Measurements from ENCODE around the gene TM4SF4.
"Not testable (repeated sequence)": the region's sequence is repeated elsewhere in the genome, so short reads cannot be mapped to it uniquely, and the experiment has no call there.

DNA sequence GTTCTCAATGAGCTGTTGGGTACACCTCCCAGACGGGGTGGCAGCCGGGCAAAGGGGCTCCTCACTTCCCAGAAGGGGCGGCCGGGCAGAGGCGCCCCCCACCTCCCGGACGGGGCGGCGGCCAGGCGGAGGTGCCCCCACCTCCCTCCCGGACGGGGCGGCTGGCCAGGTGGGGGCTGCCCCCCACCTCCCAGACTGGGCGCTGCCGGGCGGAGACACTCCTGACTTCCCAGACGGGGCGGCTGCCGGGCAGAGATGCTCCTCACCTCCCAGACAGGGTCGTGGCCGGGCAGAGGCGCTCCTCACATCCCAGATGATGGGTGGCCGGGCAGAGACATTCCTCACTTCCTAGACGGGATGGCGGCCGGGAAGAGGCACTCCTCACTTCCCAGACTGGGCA is 29.6 kb upstream of the TM4SF4 start:
- TF ChIP-seq, protein P1, sequence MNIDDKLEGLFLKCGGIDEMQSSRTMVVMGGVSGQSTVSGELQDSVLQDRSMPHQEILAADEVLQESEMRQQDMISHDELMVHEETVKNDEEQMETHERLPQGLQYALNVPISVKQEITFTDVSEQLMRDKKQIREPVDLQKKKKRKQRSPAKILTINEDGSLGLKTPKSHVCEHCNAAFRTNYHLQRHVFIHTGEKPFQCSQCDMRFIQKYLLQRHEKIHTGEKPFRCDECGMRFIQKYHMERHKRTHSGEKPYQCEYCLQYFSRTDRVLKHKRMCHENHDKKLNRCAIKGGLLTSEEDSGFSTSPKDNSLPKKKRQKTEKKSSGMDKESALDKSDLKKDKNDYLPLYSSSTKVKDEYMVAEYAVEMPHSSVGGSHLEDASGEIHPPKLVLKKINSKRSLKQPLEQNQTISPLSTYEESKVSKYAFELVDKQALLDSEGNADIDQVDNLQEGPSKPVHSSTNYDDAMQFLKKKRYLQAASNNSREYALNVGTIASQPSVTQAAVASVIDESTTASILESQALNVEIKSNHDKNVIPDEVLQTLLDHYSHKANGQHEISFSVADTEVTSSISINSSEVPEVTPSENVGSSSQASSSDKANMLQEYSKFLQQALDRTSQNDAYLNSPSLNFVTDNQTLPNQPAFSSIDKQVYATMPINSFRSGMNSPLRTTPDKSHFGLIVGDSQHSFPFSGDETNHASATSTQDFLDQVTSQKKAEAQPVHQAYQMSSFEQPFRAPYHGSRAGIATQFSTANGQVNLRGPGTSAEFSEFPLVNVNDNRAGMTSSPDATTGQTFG (tag by site-specific recombination; IDR thresholded peaks at IDR 0.05; ENCODE audit: borderline replicate concordance): not testable (repeated sequence)
- TF ChIP-seq, protein P2, sequence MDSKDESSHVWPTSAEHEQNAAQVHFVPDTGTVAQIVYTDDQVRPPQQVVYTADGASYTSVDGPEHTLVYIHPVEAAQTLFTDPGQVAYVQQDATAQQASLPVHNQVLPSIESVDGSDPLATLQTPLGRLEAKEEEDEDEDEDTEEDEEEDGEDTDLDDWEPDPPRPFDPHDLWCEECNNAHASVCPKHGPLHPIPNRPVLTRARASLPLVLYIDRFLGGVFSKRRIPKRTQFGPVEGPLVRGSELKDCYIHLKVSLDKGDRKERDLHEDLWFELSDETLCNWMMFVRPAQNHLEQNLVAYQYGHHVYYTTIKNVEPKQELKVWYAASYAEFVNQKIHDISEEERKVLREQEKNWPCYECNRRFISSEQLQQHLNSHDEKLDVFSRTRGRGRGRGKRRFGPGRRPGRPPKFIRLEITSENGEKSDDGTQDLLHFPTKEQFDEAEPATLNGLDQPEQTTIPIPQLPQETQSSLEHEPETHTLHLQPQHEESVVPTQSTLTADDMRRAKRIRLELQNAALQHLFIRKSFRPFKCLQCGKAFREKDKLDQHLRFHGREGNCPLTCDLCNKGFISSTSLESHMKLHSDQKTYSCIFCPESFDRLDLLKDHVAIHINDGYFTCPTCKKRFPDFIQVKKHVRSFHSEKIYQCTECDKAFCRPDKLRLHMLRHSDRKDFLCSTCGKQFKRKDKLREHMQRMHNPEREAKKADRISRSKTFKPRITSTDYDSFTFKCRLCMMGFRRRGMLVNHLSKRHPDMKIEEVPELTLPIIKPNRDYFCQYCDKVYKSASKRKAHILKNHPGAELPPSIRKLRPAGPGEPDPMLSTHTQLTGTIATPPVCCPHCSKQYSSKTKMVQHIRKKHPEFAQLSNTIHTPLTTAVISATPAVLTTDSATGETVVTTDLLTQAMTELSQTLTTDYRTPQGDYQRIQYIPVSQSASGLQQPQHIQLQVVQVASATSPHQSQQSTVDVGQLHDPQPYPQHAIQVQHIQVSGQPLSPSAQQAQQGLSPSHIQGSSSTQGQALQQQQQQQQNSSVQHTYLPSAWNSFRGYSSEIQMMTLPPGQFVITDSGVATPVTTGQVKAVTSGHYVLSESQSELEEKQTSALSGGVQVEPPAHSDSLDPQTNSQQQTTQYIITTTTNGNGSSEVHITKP (tag by site-specific recombination; IDR thresholded peaks at IDR 0.05): not testable (repeated sequence)
- TF ChIP-seq ZNF324 (tag by site-specific recombination; IDR thresholded peaks at IDR 0.05); SP2 (tag by site-specific recombination; IDR thresholded peaks at IDR 0.05); ZNF292 (tag by site-specific recombination; IDR thresholded peaks at IDR 0.05; ENCODE audit: borderline replicate concordance, low read depth): not testable (repeated sequence)
- TF ChIP-seq, protein P3, sequence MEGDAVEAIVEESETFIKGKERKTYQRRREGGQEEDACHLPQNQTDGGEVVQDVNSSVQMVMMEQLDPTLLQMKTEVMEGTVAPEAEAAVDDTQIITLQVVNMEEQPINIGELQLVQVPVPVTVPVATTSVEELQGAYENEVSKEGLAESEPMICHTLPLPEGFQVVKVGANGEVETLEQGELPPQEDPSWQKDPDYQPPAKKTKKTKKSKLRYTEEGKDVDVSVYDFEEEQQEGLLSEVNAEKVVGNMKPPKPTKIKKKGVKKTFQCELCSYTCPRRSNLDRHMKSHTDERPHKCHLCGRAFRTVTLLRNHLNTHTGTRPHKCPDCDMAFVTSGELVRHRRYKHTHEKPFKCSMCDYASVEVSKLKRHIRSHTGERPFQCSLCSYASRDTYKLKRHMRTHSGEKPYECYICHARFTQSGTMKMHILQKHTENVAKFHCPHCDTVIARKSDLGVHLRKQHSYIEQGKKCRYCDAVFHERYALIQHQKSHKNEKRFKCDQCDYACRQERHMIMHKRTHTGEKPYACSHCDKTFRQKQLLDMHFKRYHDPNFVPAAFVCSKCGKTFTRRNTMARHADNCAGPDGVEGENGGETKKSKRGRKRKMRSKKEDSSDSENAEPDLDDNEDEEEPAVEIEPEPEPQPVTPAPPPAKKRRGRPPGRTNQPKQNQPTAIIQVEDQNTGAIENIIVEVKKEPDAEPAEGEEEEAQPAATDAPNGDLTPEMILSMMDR (tag by site-specific recombination; IDR thresholded peaks at IDR 0.05): not testable (repeated sequence)
- TF ChIP-seq, protein P4, sequence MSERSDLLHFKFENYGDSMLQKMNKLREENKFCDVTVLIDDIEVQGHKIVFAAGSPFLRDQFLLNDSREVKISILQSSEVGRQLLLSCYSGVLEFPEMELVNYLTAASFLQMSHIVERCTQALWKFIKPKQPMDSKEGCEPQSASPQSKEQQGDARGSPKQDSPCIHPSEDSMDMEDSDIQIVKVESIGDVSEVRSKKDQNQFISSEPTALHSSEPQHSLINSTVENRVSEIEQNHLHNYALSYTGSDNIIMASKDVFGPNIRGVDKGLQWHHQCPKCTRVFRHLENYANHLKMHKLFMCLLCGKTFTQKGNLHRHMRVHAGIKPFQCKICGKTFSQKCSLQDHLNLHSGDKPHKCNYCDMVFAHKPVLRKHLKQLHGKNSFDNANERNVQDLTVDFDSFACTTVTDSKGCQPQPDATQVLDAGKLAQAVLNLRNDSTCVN (tag by site-specific recombination; optimal IDR thresholded peaks at IDR 0.05): not testable (repeated sequence)
- TF ChIP-seq, protein P5, sequence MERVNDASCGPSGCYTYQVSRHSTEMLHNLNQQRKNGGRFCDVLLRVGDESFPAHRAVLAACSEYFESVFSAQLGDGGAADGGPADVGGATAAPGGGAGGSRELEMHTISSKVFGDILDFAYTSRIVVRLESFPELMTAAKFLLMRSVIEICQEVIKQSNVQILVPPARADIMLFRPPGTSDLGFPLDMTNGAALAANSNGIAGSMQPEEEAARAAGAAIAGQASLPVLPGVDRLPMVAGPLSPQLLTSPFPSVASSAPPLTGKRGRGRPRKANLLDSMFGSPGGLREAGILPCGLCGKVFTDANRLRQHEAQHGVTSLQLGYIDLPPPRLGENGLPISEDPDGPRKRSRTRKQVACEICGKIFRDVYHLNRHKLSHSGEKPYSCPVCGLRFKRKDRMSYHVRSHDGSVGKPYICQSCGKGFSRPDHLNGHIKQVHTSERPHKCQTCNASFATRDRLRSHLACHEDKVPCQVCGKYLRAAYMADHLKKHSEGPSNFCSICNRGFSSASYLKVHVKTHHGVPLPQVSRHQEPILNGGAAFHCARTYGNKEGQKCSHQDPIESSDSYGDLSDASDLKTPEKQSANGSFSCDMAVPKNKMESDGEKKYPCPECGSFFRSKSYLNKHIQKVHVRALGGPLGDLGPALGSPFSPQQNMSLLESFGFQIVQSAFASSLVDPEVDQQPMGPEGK (tag by site-specific recombination; IDR thresholded peaks at IDR 0.05): not testable (repeated sequence)
- TF ChIP-seq, protein P6, sequence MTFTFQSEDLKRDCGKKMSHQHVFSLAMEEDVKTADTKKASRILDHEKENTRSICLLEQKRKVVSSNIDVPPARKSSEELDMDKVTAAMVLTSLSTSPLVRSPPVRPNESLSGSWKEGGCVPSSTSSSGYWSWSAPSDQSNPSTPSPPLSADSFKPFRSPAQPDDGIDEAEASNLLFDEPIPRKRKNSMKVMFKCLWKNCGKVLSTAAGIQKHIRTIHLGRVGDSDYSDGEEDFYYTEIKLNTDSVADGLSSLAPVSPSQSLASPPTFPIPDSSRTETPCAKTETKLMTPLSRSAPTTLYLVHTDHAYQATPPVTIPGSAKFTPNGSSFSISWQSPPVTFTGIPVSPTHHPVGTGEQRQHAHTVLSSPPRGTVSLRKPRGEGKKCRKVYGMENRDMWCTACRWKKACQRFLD (tag by site-specific recombination; IDR thresholded peaks at IDR 0.05): not testable (repeated sequence)
- TF ChIP-seq, protein P7, sequence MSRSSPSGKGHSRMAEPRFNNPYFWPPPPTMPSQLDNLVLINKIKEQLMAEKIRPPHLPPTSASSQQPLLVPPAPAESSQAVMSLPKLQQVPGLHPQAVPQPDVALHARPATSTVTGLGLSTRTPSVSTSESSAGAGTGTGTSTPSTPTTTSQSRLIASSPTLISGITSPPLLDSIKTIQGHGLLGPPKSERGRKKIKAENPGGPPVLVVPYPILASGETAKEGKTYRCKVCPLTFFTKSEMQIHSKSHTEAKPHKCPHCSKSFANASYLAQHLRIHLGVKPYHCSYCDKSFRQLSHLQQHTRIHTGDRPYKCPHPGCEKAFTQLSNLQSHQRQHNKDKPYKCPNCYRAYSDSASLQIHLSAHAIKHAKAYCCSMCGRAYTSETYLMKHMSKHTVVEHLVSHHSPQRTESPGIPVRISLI (tag by site-specific recombination; IDR thresholded peaks at IDR 0.05): not testable (repeated sequence)
